Liver (tissue), 9 donors: ENCODE results near the gene ZFP91. TPM values are rescaled to one million over a fixed set of nuclear protein-coding genes. Genes with fewer than 3 reads are reported as not detected.

Experiments
- DNase-seq: peaks from one replicate; pipeline ENCODE4 v3.0.0-alpha.2; 2017; ENCODE audit warnings: low spot score
- H3K27ac ChIP-seq, 2 donors: one replicate each; pipeline ENCODE4 v1.7.0; 2013; ENCODE audit warnings: inconsistent platforms in 2 of 2, low read length in 2 of 2, control low read depth in 1 of 2, low read depth in 1 of 2, mild to moderate bottlenecking in 1 of 2
- H3K27me3 ChIP-seq, 4 donors: one replicate each; pipeline versions ENCODE4 v1.6.1 to v1.7.0; 2013; ENCODE audit warnings: low read length in 3 of 4, inconsistent platforms in 1 of 4, mild to moderate bottlenecking in 1 of 4, moderate library complexity in 1 of 4; ENCODE audit not compliant: control insufficient read depth in 4 of 4, insufficient read depth in 4 of 4
- H3K36me3 ChIP-seq, 4 donors: one replicate each; pipeline versions ENCODE4 v1.6.1 to v1.7.0; 2013; ENCODE audit warnings: low read length in 3 of 4, mild to moderate bottlenecking in 3 of 4, low read depth in 1 of 4, moderate library complexity in 1 of 4; ENCODE audit not compliant: control insufficient read depth in 4 of 4, insufficient read depth in 3 of 4
- H3K4me1 ChIP-seq, 4 donors: one replicate each; pipeline versions ENCODE4 v1.6.1 to v1.7.0; 2013; ENCODE audit warnings: low read length in 3 of 4, mild to moderate bottlenecking in 3 of 4, moderate library complexity in 1 of 4; ENCODE audit not compliant: control insufficient read depth in 4 of 4, insufficient read depth in 4 of 4
- H3K4me3 ChIP-seq, 3 donors: one replicate each; pipeline versions ENCODE4 v1.6.1 to v1.7.0; 2013; ENCODE audit warnings: low read length in 3 of 3, control low read depth in 1 of 3, low read depth in 1 of 3, mild to moderate bottlenecking in 1 of 3
- H3K9ac ChIP-seq, 2 donors: one replicate each; pipeline ENCODE4 v1.7.0; 2013; ENCODE audit warnings: low read length in 2 of 2, mild to moderate bottlenecking in 2 of 2, moderate library complexity in 2 of 2, control low read depth in 1 of 2, low read depth in 1 of 2
- H3K9me3 ChIP-seq, 4 donors: one replicate each; pipeline versions ENCODE4 v1.6.1 to v1.7.0; 2013; ENCODE audit warnings: low read length in 3 of 4; ENCODE audit not compliant: control insufficient read depth in 4 of 4
- CTCF ChIP-seq: fragments of 150-350 bp; IDR thresholded peaks from 2 replicates; pipeline ENCODE4 v1.5.1; 2017; ENCODE audit warnings: improper control_type of control experiment, low read depth, low read length; ENCODE audit not compliant: missing input control
- EGR1 ChIP-seq, 2 donors: IDR thresholded peaks; 2 replicates each; pipeline ENCODE4 v1.6.1; 2016 to 2018; ENCODE audit warnings: antibody characterized with exemption in 2 of 2, low read depth in 2 of 2
- FOXA1 ChIP-seq: IDR thresholded peaks from 2 replicates; pipeline ENCODE4 v1.6.1; 2016; ENCODE audit warnings: antibody characterized with exemption
- FOXA2 ChIP-seq: IDR thresholded peaks from 2 replicates; pipeline ENCODE4 v1.6.1; 2016; ENCODE audit warnings: antibody characterized with exemption
- GABPA ChIP-seq, 2 donors: IDR thresholded peaks in 1 of 2; conservative IDR thresholded peaks in 1 of 2; 2 replicates each; pipeline ENCODE4 v1.6.1; 2016; ENCODE audit warnings: antibody characterized with exemption in 2 of 2, mild to moderate bottlenecking in 1 of 2, moderate library complexity in 1 of 2
- HNF4A ChIP-seq, 2 donors: conservative IDR thresholded peaks; 2 replicates each; pipeline ENCODE4 v1.6.1; 2016; ENCODE audit warnings: antibody characterized with exemption in 2 of 2, mild to moderate bottlenecking in 2 of 2
- HNF4G ChIP-seq: IDR thresholded peaks from 2 replicates; pipeline ENCODE4 v1.6.1; 2016; ENCODE audit warnings: antibody characterized with exemption
- JUND ChIP-seq, 2 donors: IDR thresholded peaks; 2 replicates each; pipeline ENCODE4 v1.6.1; 2016; ENCODE audit warnings: antibody characterized with exemption in 2 of 2
- MAX ChIP-seq: IDR thresholded peaks from 2 replicates; pipeline ENCODE4 v1.6.1; 2016; ENCODE audit warnings: antibody characterized with exemption
- NR2F2 ChIP-seq: IDR thresholded peaks from 2 replicates; pipeline ENCODE4 v1.6.1; 2016; ENCODE audit warnings: antibody characterized with exemption
- RAD21 ChIP-seq, 2 donors: IDR thresholded peaks; 2 replicates each; pipeline ENCODE4 v1.6.1; 2016; ENCODE audit warnings: antibody characterized with exemption in 2 of 2, mild to moderate bottlenecking in 2 of 2
- RXRA ChIP-seq, 2 donors: IDR thresholded peaks; 2 replicates each; pipeline ENCODE4 v1.6.1; 2017 to 2018; ENCODE audit warnings: antibody characterized with exemption in 2 of 2, mild to moderate bottlenecking in 1 of 2
- SP1 ChIP-seq: IDR thresholded peaks from 2 replicates; pipeline ENCODE4 v1.6.1; 2018; ENCODE audit warnings: antibody characterized with exemption, mild to moderate bottlenecking
- TAF1 ChIP-seq: conservative IDR thresholded peaks from 2 replicates; pipeline ENCODE4 v1.6.1; 2016; ENCODE audit warnings: antibody characterized with exemption, mild to moderate bottlenecking
- YY1 ChIP-seq: IDR thresholded peaks from 2 replicates; pipeline ENCODE4 v1.6.1; 2016; ENCODE audit warnings: antibody characterized with exemption, mild to moderate bottlenecking
- WGBS: extraction: QIAGEN DNeasy Blood & Tissue Kit; methylation state at CpG from one replicate; pipeline ENCODE4 v1.1.7; 2013; 5-methylcytosine and 5-hydroxymethylcytosine counted together
- polyA plus RNA-seq, 2 donors: library from polyadenylated mRNA; stranded (reverse) in 1 of 2; unstranded in 1 of 2; fragments of 200-250 nt in 1 of 2; fragments of >200 nt in 1 of 2; fragmentation: Nextera tagmentation in 1 of 2; extraction: Ambion mirVana in 1 of 2; gene quantifications; one replicate each; pipeline versions ENCODE4 v1.2.1 to v1.2.3, GENCODE V29; 2013 to 2015
- total RNA-seq, 2 donors: library from RNA; depleted of rRNA; stranded (reverse); fragments of >200 nt; gene quantifications; one replicate each; pipeline ENCODE4 v1.2.3, GENCODE V29; 2014
- TF ChIP-seq, protein P1 (sequence below): IDR thresholded peaks from 2 replicates; pipeline ENCODE4 v1.6.1; 2016; ENCODE audit warnings: antibody characterized with exemption
- TF ChIP-seq, protein P2 (sequence below): IDR thresholded peaks from 2 replicates; pipeline ENCODE4 v1.6.1; 2016; ENCODE audit warnings: antibody characterized with exemption
- TF ChIP-seq, protein P3 (sequence below): IDR thresholded peaks from 2 replicates; pipeline ENCODE4 v1.6.1; 2016; ENCODE audit warnings: antibody characterized with exemption, mild to moderate bottlenecking
- donor health status: healthy.
- donor health status: healthy.
- donor health status: healthy.
- donor health status: healthy.
- donor health status: healthy.

ZFP91 gene
- total and polyA plus RNA-seq, 4 donors, result 8.9 to 27.8 (median 20.0) TPM

- no peak for DNase-seq
- Histone ChIP-seq H3K36me3 (no peaks in the 10 kb centered on the region), H3K9me3 (no peaks in the 10 kb centered on the region), H3K27me3 (no peaks in the 10 kb centered on the region), H3K4me3 (no peak overlapping the region), H3K27ac (no peak overlapping the region), H3K4me1 (no peaks in the 10 kb centered on the region), H3K9ac (no peak overlapping the region)
- TF ChIP-seq HNF4G, result no peak
- no peak for TF ChIP-seq HNF4A (conservative IDR thresholded peaks at IDR 0.05)
- TF ChIP-seq, protein P1, sequence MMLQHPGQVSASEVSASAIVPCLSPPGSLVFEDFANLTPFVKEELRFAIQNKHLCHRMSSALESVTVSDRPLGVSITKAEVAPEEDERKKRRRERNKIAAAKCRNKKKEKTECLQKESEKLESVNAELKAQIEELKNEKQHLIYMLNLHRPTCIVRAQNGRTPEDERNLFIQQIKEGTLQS, result no peak
- TF ChIP-seq, protein P2, sequence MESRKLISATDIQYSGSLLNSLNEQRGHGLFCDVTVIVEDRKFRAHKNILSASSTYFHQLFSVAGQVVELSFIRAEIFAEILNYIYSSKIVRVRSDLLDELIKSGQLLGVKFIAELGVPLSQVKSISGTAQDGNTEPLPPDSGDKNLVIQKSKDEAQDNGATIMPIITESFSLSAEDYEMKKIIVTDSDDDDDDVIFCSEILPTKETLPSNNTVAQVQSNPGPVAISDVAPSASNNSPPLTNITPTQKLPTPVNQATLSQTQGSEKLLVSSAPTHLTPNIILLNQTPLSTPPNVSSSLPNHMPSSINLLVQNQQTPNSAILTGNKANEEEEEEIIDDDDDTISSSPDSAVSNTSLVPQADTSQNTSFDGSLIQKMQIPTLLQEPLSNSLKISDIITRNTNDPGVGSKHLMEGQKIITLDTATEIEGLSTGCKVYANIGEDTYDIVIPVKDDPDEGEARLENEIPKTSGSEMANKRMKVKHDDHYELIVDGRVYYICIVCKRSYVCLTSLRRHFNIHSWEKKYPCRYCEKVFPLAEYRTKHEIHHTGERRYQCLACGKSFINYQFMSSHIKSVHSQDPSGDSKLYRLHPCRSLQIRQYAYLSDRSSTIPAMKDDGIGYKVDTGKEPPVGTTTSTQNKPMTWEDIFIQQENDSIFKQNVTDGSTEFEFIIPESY, result no peak
- TF ChIP-seq RXRA (IDR thresholded peaks at IDR 0.05), result no peak
- TF ChIP-seq GABPA (IDR thresholded peaks at IDR 0.05 in 1 of 2, conservative IDR thresholded peaks at IDR 0.05 in 1 of 2), result no peak
- TF ChIP-seq MAX, result no peak
- no peak for TF ChIP-seq FOXA2
- no peak for TF ChIP-seq JUND (IDR thresholded peaks at IDR 0.05)
- no peak for TF ChIP-seq CTCF
- TF ChIP-seq RAD21 (IDR thresholded peaks at IDR 0.05), result no peak
- no peak for TF ChIP-seq NR2F2
- no peak for TF ChIP-seq SP1
- TF ChIP-seq TAF1, result no peak
- TF ChIP-seq, protein P3, sequence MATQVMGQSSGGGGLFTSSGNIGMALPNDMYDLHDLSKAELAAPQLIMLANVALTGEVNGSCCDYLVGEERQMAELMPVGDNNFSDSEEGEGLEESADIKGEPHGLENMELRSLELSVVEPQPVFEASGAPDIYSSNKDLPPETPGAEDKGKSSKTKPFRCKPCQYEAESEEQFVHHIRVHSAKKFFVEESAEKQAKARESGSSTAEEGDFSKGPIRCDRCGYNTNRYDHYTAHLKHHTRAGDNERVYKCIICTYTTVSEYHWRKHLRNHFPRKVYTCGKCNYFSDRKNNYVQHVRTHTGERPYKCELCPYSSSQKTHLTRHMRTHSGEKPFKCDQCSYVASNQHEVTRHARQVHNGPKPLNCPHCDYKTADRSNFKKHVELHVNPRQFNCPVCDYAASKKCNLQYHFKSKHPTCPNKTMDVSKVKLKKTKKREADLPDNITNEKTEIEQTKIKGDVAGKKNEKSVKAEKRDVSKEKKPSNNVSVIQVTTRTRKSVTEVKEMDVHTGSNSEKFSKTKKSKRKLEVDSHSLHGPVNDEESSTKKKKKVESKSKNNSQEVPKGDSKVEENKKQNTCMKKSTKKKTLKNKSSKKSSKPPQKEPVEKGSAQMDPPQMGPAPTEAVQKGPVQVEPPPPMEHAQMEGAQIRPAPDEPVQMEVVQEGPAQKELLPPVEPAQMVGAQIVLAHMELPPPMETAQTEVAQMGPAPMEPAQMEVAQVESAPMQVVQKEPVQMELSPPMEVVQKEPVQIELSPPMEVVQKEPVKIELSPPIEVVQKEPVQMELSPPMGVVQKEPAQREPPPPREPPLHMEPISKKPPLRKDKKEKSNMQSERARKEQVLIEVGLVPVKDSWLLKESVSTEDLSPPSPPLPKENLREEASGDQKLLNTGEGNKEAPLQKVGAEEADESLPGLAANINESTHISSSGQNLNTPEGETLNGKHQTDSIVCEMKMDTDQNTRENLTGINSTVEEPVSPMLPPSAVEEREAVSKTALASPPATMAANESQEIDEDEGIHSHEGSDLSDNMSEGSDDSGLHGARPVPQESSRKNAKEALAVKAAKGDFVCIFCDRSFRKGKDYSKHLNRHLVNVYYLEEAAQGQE, result no peak
- no peak for TF ChIP-seq FOXA1
- TF ChIP-seq YY1, result no peak
- no peak for TF ChIP-seq EGR1 (IDR thresholded peaks at IDR 0.05; ENCODE audit: low read depth in 2 of 2)
- 80% methylated on average over 2 of the region's 2 CpGs for WGBS
These were observed 60.8 kb downstream of the ZFP91 start for GRCh38 chr11:58639669-58640068.
